Colonic mucosa (tissue), 4 donors: ENCODE results near the gene SLC24A3. TPM values are rescaled to one million over a fixed set of nuclear protein-coding genes. Genes with fewer than 3 reads are reported as not detected.

Experiments used
- DNase-seq: peaks from one replicate; pipeline ENCODE4 v3.0.0-alpha.2; 2020
- H3K27ac ChIP-seq: fragments of 200-600 bp; one replicate; pipeline ENCODE4 v1.8.0; 2021
- H3K27me3 ChIP-seq: fragments of 200-600 bp; one replicate; pipeline ENCODE4 v1.8.0; 2021
- H3K36me3 ChIP-seq: fragments of 200-600 bp; one replicate; pipeline ENCODE4 v1.8.0; 2021
- H3K4me1 ChIP-seq: fragments of 200-600 bp; one replicate; pipeline ENCODE4 v1.8.0; 2021; ENCODE audit warnings: mild to moderate bottlenecking
- H3K4me3 ChIP-seq: fragments of 200-600 bp; one replicate; pipeline ENCODE4 v1.8.0; 2021
- H3K9ac ChIP-seq, 2 donors: one replicate each; pipeline ENCODE4 v1.7.0; 2013; ENCODE audit warnings: control low read depth in 2 of 2, low read depth in 2 of 2, low read length in 2 of 2
- H3K9me3 ChIP-seq: fragments of 200-600 bp; one replicate; pipeline ENCODE4 v1.8.0; 2021
- CTCF ChIP-seq: fragments of 200-600 bp; IDR thresholded peaks from one replicate; pipeline ENCODE4 v1.8.0; 2022; ENCODE audit warnings: antibody characterized with exemption, mild to moderate bottlenecking
- intact Hi-C: fragments of 100-400 bp; cut with DNase I; formaldehyde crosslinking; loops from one replicate; pipeline ENCODE4 v1.14.1; 2022
- total RNA-seq, 2 donors: library from RNA; stranded (reverse); fragmentation: NEBNext Ultra II Directional in 1 of 2; extraction: Animal tissue kit (Norgen Biotek cat#: 25700) in 1 of 2; gene quantifications; one replicate each; pipeline ENCODE4 v1.2.1, GENCODE V29; 2021
- donor health status: healthy.
- donor health status: DM: no; HTN: no; CAD: no.
- donor health status: DM: no; HTN: no; CAD: no.

SLC24A3 gene
- total RNA-seq, 2 donors from 2014 or later = 3.6 to 6.6 TPM

- Histone ChIP-seq H3K27ac (no peak overlapping the region), H3K4me3 (no peak overlapping the region), H3K36me3 (no peaks in the 10 kb centered on the region), H3K4me1 (no peaks in the 10 kb centered on the region), H3K27me3 (no peaks in the 10 kb centered on the region), H3K9ac (no peak overlapping the region), H3K9me3 (no peaks in the 10 kb centered on the region)
- no peak for DNase-seq
- no peak for TF ChIP-seq CTCF
- intact Hi-C loops = loop anchor here (5.0 kb wide), 2 partner anchors 92 to 112 kb away; no protein-coding TSS in a partner anchor
These were observed 478.0 kb downstream of the SLC24A3 start for GRCh38 chr20:19690462-19690861.

GRCh38 chr20:19691125-19691524 is 478.7 kb downstream of the SLC24A3 start:
- Histone ChIP-seq H3K4me1 (no peaks in the 10 kb centered on the region), H3K27me3 (no peaks in the 10 kb centered on the region), H3K9me3 (no peaks in the 10 kb centered on the region), H3K27ac (no peak overlapping the region), H3K4me3 (no peak overlapping the region), H3K9ac (no peak overlapping the region), H3K36me3 (no peaks in the 10 kb centered on the region)
- no peak for DNase-seq
- intact Hi-C loops = loop anchor here (5.0 kb wide), 2 partner anchors 91 to 111 kb away; no protein-coding TSS in a partner anchor
- TF ChIP-seq CTCF = no peak

- H3K27me3 ChIP-seq = no peaks in the 10 kb centered on the region
- TF ChIP-seq CTCF = no peak
- H3K36me3 ChIP-seq = no peaks in the 10 kb centered on the region
- H3K9me3 ChIP-seq = no peaks in the 10 kb centered on the region
- H3K9ac ChIP-seq = no peak overlapping the region
- no peak overlapping the region for H3K4me3 ChIP-seq
- H3K4me1 ChIP-seq = no peaks in the 10 kb centered on the region
- no peak for DNase-seq
- H3K27ac ChIP-seq = no peak overlapping the region
- intact Hi-C loops = loop anchor here (5.0 kb wide), 2 partner anchors 90 to 110 kb away; no protein-coding TSS in a partner anchor
These were observed 479.7 kb downstream of the SLC24A3 start for GRCh38 chr20:19692100-19692499.

- Histone ChIP-seq H3K9ac (no peak overlapping the region), H3K27me3 (no peaks in the 10 kb centered on the region), H3K36me3 (no peaks in the 10 kb centered on the region), H3K4me1 (no peaks in the 10 kb centered on the region), H3K27ac (no peak overlapping the region), H3K9me3 (no peaks in the 10 kb centered on the region), H3K4me3 (no peak overlapping the region)
- intact Hi-C loops = loop anchor here (5.0 kb wide), 2 partner anchors 90 to 110 kb away; no protein-coding TSS in a partner anchor
- peak; percentile 73 for DNase-seq
- TF ChIP-seq CTCF = peak; percentile 94
These were observed 480.3 kb downstream of the SLC24A3 start for GRCh38 chr20:19692685-19693119.

- H3K9ac ChIP-seq = no peak overlapping the region
- H3K27ac ChIP-seq = no peak overlapping the region
- no peaks in the 10 kb centered on the region for H3K9me3 ChIP-seq
- no peaks in the 10 kb centered on the region for H3K27me3 ChIP-seq
- no peaks in the 10 kb centered on the region for H3K36me3 ChIP-seq
- DNase-seq = no peak
- H3K4me3 ChIP-seq = no peak overlapping the region
- intact Hi-C loops = loop anchor here (5.0 kb wide), 2 partner anchors 89 to 109 kb away; no protein-coding TSS in a partner anchor
- no peaks in the 10 kb centered on the region for H3K4me1 ChIP-seq
- no peak for TF ChIP-seq CTCF
These were observed 481.1 kb downstream of the SLC24A3 start for GRCh38 chr20:19693508-19693907.
